GM19468 (cell line): ENCODE data around the gene ELAVL2.

Source experiments
- ATAC-seq: cut with Tn5 transposase; IDR thresholded peaks from one replicate; pipeline ENCODE4 v1.9.1; 2021; ENCODE audit warnings: mild to moderate bottlenecking, moderate library complexity, moderate number of reproducible peaks; ENCODE audit not compliant: unreplicated experiment; ENCODE audit errors: extremely low read depth

The ELAVL2 gene

DNA sequence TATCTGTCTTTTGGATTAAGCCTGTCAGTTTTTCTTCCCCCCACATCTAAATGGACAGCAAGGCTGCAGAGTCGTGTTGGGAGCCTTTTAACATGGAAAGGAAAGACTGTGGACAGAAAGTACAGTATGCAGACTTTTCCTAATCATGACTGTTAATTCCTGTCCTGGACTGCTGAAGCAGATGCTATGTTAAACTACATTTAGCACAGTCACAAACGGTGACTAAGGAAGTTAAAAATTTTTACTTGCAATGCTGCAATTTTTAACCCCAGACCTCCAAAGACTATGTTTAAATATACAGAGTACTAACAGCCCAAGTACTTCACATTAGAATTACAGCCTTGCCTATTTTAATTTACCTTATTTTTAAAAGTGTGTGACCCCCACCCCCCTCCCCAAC lies 51.8 kb downstream of the ELAVL2 start:
- no peak for ATAC-seq

DNA sequence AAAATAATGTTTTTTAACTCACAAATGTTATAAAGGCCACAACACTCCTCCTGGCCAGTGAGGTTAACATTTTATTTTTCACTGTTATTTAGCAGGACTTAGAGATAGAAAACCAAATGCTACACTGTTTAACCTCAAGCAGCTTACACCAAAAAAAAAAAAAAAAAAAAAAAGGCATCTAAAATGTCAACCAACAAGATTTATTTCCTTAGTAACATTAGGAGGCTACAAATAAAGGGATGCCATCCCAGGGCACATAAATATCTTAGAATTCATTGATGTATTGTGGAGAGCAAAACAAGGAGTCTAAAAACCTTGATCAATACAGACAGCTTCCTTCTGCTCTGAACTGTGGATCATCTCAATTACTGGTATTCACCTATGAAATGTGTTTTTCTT lies 53.7 kb downstream of the ELAVL2 start:
- ATAC-seq: no peak

DNA sequence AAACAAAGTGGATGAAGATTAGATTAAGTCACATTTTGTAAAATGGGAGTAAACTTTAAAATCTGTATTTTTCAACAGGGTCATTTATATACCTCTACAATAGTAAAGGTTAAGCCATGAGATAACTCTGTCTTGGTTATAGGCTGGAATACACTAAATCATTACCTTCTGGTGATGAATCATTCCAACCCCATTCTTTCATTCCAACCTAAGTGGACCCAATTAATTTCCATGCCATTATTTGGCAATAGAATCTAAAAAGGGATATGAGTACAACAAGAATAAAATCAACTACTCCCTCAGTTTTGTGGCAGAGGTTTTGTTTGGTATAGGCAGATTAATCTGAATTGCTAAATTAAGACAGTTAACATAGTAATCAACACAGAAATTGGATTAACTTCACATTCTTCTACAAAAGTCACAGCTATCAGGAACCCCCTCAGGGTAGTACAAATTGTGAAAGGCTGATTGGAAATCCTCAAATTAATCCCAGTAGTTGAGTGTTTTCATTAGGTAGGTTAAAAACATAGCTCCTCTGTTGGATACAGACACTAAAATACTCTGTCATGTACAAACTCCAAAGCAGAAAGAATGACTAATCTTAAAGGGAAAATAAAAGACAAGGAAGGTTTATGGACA lies 54.2 kb downstream of the ELAVL2 start:
- ATAC-seq: no peak

DNA sequence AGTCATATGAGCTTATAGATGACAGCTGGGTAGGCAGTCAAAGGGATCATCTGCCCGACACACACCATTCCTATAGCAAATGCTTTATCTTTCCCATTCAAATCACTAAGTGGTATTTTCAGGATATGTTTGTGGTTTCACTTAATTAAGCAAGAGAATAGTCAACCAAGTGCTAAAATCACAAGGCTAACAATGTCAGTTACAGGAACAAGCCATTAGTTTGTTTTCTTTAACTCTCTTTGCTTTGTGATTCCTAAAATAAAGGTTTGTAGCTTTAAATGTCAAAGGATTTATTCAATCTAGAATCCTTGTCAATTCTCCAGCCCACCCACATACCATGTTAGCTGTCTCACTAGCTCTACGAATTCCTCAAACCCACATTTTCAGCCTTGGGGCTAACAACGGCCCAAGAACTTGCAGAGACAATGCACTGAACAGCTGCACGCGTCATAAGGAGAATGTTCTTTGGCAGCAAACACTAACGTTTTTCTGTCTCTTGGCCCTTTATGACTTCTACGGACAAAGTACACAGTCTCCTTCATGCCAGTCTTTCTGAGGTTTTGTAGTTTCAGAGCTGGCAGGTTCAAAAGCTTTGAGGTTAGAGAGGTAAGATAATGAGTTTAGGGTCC lies 56.6 kb downstream of the ELAVL2 start:
- no peak for ATAC-seq

DNA sequence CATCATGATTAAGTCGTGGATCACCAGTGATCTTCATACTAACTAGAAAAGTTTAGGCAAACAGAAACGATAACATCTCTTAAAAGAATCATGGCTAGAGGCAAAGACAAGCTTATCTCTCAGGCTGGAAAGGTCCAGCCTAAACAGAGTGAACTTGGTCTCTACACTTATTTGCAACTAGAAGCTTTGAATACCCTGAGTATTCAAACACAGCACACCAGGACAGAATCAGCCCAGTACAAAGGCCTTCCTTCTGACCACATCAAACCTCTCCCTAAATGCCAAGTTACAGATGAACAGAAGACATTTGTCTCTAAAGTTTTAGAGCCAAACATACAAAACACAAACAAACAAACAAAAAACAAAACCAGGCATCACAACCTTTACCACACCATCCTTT lies 57.2 kb downstream of the ELAVL2 start:
- ATAC-seq: no peak

DNA sequence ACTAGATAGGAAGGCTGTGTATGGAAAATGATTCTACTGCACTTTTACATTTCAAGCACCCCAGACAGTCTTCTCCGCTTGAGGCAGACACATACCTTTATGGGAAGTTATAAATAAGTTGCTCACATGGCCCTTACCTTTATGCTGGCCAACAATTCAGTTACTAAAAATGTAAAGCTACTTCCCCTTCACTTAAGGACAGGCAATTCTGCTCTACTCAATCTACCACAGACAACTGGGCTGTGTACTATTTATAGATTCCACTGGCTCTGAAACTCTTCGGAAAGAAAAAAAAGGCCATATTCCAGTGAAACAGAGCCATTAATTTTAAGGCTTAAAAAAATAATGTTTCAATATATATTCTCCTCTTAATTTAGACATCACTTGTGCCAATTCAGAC lies 59.4 kb downstream of the ELAVL2 start:
- ATAC-seq: no peak

DNA sequence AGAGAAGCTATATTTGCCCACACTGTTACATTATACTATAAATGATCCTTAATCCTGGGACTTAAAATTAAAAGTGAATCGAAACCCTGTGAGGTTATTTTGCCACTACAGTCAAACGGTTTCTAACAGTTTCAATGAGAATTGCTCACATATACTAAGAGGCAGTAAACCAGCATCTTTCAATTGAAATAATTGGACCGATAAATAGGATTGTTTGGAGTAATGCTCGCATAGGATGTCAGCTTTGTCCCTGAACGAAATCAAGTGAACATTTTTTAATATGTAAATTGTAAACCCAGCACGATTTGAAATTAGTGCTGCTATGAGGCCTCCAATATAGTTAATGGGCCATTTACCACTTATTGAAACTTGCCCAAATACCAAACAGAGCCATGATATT lies 60.5 kb downstream of the ELAVL2 start:
- no peak for ATAC-seq

DNA sequence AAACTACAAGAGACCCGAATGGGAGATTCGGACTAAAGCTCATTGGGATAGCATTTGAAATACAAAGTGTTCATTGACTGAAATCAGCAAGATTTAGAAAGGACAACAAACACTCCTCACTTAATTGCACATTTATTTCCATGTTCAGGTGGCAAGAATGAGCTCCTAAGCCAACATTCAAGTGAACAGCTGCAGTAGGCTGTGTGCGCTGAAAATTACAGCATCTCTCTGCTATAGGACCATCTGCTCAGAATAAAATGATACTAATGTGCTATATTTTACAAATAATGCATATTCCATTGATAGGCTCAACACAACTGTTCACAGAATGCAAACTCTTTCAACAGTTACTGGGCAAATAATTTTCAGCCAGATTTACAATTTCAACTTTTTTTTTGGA lies 61.8 kb downstream of the ELAVL2 start:
- ATAC-seq: no peak

DNA sequence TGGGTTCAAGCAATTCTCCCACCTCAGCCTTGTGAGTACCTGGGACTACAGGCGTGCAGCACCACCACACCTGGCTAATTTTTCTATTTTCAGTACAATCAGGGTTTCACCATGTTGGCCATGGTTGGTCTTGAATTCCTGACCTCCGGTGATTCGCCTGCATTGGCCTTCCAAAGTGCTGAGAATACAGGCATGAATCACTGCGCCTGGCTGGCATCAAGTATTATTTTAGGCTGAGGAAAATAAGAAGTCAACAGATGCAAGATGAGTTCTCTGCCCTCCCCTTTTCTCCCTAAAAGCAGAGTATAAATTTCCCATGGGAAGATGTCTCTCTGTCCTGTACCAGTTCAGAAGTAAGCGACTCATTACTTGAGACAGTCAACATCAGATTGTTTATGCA lies 71.5 kb downstream of the ELAVL2 start:
- ATAC-seq: no peak

DNA sequence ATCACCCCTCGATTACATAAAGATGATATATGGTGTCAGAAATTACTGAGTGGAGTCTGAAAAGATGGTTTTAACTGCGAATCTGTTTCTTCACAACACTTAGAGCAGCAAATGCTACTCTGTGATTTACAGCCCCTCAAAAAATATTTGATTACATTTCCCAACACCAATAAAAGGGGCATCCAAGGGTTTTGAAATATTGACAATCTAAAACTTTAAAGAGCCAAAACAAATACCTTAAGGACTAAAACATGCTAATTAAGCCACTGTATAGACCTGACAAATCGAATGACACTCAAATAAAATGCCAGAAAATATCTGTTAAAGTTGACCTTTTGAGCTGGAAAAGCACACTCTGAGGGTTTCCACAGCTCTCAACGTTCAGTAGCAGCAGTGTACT lies 73.2 kb downstream of the ELAVL2 start:
- ATAC-seq: no peak

DNA sequence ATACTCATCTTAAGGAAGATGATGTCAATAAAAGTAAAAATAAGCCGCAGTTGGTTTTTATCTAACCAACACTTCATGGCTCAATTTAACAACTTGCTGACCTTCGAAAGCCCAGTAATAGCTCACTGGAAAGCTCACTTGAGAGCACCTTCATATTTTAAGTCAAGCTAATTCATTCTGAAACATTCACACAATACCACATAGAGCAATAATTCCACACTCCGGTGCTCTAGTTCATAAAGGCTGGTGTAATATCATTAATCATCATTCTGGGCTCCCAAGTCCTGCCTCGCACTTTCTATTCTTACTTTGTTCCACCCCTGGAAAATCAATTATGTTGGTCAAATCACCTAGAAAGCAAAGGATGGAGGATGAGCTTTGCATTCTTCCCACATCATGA lies 74.4 kb downstream of the ELAVL2 start:
- no peak for ATAC-seq

DNA sequence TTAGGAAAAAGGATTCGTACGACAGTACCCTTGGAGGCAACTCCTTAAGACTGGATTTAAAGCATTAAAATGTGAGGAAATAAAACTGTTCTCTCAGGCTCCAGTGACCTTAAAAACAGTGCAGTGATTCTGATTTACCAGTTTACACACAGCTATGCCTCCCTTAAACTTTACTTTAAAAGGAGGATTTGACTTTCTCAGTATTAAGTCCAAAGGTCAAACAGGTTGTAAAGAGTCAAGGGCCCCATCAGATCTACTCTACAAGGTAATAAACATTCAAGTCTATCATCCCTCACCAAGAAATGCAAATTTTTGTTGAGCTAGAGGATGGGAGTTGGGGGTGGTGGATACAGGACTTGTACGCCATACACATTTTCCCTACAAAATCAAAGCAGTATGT lies 75.2 kb downstream of the ELAVL2 start:
- ATAC-seq: no peak

DNA sequence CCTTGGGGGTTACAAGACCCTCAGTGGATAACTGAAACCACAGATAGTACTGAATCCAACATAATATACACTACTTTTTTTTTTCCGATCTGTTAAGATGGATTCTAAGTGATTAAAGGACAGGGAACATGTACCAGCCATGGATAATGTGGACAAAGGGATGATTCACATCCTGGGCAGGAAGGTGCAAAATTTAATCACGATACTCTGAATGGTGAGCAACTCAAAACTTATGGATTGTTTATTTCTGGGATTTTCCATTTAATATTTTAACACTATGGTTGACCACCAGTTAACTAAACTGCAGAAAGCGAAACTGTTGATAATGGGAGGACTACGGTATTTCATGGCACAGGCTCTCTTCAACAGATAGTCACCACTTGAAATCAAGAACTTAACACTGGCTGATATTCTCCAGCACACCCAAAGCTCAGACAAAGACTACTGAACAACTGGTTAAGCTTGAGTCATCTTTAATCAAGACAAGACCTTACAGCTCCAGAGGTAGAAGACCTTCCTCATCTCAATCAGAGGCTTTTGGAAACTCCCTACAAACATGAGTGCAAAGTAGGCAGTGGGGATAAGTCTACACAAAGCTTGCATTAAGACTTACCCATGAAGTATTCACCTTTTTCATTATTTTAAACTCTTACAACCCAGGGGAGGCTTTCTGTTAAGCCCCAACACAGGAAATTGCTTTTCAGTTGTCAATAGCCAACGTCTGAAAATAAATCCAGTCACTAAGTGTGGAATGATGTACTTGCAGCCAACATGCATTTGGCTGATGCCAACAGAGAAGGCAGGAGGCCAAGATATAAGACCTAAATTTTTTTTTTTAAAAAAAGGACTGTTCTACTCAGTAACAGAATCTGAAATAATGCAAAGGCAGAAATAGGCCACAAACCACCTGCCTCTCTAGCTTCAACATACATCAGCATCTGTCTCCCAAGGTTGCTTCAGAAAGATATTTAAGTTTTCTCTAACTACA lies 78.7 kb downstream of the ELAVL2 start:
- no peak for ATAC-seq

DNA sequence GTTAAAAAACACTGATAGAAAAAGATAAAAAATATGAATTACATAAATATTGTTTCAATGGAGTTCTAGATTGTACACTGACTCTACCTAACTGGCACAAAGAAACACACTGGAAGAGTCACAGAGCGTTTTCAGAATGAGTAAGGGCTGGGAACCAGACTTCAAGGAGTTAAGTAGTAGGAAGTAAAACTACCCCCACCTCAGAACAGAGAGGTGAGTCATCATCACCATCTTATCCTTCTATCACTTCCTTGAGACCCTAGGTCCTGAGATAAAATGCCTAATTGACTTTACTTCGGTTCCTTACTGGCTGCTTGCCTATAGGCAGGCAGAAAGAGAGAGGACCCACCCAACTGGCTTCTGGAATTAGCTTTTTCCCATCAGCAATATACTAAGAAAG lies 79.7 kb downstream of the ELAVL2 start:
- ATAC-seq: no peak

DNA sequence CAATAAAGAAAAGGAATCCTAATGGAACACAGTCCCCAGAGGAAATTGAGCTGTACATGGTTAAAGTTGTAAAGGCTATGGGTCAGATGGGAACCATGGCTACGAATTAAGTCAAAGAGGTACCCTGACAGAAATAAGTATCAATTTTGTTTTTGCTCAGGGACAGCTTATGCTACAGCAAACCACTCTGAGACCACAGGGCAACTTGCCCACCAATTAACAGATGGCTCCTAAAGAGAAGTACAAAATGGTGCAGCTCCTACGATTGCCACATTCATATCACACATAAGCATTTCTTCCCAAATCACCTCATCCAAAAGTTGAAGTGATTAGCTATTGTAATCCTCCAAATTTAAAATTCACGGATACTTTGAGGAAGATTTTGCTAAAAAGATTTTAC lies 83.0 kb downstream of the ELAVL2 start:
- ATAC-seq: no peak

DNA sequence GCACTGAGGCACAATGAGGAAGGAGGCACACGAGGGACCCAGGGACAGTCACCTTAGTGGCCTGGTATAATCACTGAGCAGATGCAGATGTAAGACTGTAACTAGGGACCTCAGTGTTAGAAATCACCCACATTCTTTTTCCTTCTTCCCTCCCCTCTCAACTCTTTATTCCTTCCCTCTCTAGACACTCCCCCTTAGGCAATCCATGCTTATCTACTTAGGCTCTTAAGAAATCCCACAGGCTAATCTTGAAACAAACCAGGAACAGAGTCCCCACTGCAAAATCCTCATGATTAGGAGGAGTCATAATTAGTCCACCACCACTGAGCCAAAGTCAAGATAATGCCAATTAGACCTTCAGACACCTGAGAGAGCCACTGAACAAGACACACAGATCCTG lies 84.7 kb downstream of the ELAVL2 start:
- no peak for ATAC-seq

DNA sequence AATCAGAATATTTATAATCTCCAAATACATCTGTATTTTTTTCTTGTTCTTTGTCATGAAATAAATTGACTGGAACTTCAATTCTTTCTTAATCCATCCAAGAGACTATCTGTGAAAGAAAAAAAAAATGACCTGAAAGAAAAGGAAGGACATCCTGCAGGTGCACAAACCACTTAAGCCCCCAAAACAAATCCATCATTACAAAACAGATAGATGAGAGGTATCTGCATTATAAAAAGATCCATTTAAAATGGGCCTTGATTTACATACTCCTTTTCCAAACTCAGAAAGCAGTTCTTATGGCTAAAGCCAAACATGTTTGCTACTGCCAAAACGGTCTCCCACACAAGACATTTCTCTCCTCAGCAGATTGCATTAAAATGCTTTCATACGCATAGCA lies 85.5 kb downstream of the ELAVL2 start:
- ATAC-seq: no peak

DNA sequence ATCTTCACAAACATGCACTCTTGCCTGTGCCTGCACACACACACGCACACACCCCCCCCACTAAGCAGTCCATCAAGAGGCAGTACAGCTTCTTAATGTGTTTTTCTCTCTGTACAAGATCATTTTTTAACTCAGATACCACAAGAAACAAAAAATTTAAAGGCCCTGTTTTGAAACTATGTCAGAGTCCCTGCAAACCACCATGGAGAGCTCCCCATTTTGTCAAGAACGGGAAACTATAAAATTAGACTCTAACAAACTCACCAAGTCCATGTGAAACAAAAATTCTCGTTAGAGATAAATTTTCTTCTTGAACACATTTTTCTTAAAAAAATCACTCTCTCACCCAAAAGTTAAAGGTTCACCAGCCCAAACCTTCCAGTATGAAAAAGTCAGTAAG lies 86.3 kb downstream of the ELAVL2 start:
- ATAC-seq: no peak

DNA sequence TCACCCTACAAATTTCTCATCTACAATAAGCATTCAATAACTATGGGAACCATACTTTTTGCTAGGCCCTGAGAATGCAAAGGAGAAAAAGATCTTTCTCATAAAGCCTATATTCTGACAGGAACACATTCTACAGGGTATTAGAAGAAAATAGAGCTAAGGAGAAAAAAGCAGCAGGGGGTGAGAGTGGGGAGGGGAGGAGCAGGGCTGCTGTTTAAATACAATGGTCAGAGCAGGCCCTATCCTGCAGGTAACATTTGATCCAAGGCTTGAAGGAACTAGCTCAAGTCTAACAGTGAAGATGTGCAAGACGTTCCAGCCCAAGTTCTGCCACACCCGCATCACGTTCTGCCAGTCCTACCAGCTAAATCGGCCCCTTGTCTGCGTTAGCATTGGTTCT lies 89.7 kb downstream of the ELAVL2 start:
- ATAC-seq: no peak

DNA sequence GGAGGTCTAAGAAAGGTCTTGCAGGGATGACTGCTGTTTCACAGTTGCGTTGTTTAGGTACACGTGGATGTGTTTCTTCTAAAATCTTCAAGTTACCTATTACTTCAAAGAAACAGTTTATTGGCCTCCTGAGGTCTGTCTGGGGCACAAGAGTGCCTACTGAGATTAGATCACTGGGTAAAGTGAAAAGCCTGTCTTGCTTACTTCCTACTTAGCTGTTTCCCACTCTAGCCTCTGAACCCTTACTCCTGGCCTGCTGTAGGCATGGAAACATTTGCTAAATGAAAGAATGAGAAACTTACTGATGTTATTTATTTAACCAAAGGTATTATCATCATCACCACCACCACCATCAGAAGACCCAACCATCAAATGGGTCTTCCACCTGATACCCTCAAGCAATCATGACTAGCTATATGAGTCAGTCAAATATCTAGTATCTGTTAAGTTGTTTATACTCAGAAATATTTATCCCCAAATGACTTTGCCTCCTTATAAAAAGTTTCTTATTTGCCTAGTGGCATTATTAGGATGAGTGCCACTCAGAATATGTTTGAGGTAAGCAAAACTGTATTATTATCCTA lies 92.5 kb downstream of the ELAVL2 start:
- ATAC-seq: no peak

DNA sequence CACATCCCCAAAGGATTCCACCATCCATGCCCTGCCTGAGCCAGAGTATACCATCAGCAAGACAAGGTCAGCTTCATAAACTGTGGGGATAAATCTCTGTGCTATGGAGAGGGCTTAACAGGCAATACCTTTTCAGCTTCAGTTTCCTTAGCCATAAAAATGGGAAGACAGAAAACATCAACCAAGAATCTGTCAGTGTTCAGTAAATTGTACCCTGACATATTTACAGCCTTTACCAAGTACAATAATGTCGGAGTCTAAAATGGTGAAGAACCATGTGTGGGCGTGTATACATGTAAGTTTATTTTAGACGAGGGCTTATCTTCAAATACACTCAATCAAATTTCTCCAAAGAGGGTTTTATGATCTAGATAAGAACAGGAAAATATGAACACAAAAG lies 94.7 kb downstream of the ELAVL2 start:
- ATAC-seq: no peak
